ENCODE data around the gene BYSL.

- TF ChIP-seq, protein P1, sequence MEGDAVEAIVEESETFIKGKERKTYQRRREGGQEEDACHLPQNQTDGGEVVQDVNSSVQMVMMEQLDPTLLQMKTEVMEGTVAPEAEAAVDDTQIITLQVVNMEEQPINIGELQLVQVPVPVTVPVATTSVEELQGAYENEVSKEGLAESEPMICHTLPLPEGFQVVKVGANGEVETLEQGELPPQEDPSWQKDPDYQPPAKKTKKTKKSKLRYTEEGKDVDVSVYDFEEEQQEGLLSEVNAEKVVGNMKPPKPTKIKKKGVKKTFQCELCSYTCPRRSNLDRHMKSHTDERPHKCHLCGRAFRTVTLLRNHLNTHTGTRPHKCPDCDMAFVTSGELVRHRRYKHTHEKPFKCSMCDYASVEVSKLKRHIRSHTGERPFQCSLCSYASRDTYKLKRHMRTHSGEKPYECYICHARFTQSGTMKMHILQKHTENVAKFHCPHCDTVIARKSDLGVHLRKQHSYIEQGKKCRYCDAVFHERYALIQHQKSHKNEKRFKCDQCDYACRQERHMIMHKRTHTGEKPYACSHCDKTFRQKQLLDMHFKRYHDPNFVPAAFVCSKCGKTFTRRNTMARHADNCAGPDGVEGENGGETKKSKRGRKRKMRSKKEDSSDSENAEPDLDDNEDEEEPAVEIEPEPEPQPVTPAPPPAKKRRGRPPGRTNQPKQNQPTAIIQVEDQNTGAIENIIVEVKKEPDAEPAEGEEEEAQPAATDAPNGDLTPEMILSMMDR (IDR thresholded peaks at IDR 0.05), result no peak
- TF ChIP-seq POLR2A (IDR thresholded peaks at IDR 0.05), result no peak
Observed at GRCh38 chr6:41942067-41942851, 21.0 kb downstream of the BYSL start.

Measured in testis (tissue), 2 donors.